Caco-2 (cell line): ENCODE measurements around the gene ZNF436. TPM values are rescaled to one million over a fixed set of nuclear protein-coding genes. Genes with fewer than 3 reads are reported as not detected.

Experiments used
- BruUV-seq: library from RNA; stranded (reverse); fragments of 400-500 nt; replicated peaks from 2 replicates; lab custom pipeline; 2021; lab: Mats Ljungman, UMichigan
- CTCF ChIA-PET: fragments of 300-600 bp; sonication (Branson Sonifier 250); formaldehyde crosslinking; loops from one replicate; lab custom pipeline; 2022; ENCODE audit warnings: antibody characterized with exemption; lab: Charles Lee
- POLR2A ChIA-PET: fragments of 300-600 bp; sonication (Branson Sonifier 250); formaldehyde crosslinking; loops from one replicate; lab custom pipeline; 2022; ENCODE audit warnings: antibody characterized with exemption; lab: Charles Lee
- DNase-seq, 2 experiments: peaks; one replicate each; pipeline versions ENCODE4 v3.0.0 to v3.0.0-alpha.2; 2020 to 2022
- H3K27me3 ChIP-seq: replicated peaks from 2 replicates; pipeline ENCODE4 v1.6.0; 2011; ENCODE audit warnings: low read length; ENCODE audit not compliant: control insufficient read depth, insufficient read depth
- H3K36me3 ChIP-seq: 2 replicates; pipeline ENCODE4 v1.5.1; 2011; ENCODE audit warnings: low read length; ENCODE audit not compliant: control insufficient read depth, insufficient read depth
- H3K4me1 ChIP-seq: fragments of 250-450 bp; sonication (Bioruptor Pico); 2 replicates; pipeline ENCODE4 v1.5.1; 2020; ENCODE audit warnings: mild to moderate bottlenecking
- H3K4me3 ChIP-seq: 2 replicates; pipeline ENCODE4 v1.5.1; 2011; ENCODE audit warnings: low read depth, mild to moderate bottlenecking, control low read depth, low read length
- H3K9me3 ChIP-seq: fragments of 250-450 bp; sonication (Bioruptor Pico); 2 replicates; pipeline ENCODE4 v1.5.1; 2020; ENCODE audit warnings: mild to moderate bottlenecking, moderate library complexity
- H3K27ac Mint-ChIP-seq: one replicate; pipeline ENCODE4 v1.8.0; 2022; ENCODE audit warnings: mixed read lengths; ENCODE audit not compliant: unreplicated experiment
- H3K27me3 Mint-ChIP-seq: one replicate; pipeline ENCODE4 v1.8.0; 2022; ENCODE audit warnings: mixed read lengths; ENCODE audit not compliant: insufficient read depth, unreplicated experiment
- H3K36me3 Mint-ChIP-seq: one replicate; pipeline ENCODE4 v1.8.0; 2022; ENCODE audit warnings: mild to moderate bottlenecking, mixed read lengths; ENCODE audit not compliant: insufficient read depth, unreplicated experiment
- H3K4me1 Mint-ChIP-seq: one replicate; pipeline ENCODE4 v1.8.0; 2022; ENCODE audit warnings: low read depth, mixed read lengths; ENCODE audit not compliant: unreplicated experiment
- H3K4me3 Mint-ChIP-seq: one replicate; pipeline ENCODE4 v1.8.0; 2022; ENCODE audit warnings: mild to moderate bottlenecking, moderate library complexity, mixed read lengths; ENCODE audit not compliant: unreplicated experiment
- H3K9me3 Mint-ChIP-seq: one replicate; pipeline ENCODE4 v1.8.0; 2022; ENCODE audit warnings: mixed read lengths; ENCODE audit not compliant: unreplicated experiment
- CTCF ChIP-seq, 2 experiments: fragments of 200-600 bp in 1 of 2; IDR thresholded peaks; 1 replicate in 1 of 2; 2 replicates in 1 of 2; pipeline versions ENCODE4 v1.5.1 to v1.8.0; 2011 to 2022; ENCODE audit warnings: antibody characterized with exemption in 1 of 2, control low read depth in 1 of 2, inconsistent platforms in 1 of 2, low read depth in 1 of 2, low read length in 1 of 2, mild to moderate bottlenecking in 1 of 2, moderate library complexity in 1 of 2; ENCODE audit not compliant: insufficient read depth in 1 of 2, severe bottlenecking in 1 of 2, unreplicated experiment in 1 of 2
- intact Hi-C: fragments of 100-400 bp; cut with micrococcal nuclease; formaldehyde crosslinking; loops from one replicate; pipeline ENCODE4 v1.10.0; 2022; ENCODE audit not compliant: unreplicated experiment
- total RNA-seq: library from RNA; stranded (reverse); gene quantifications from 2 replicates; pipeline ENCODE4 v1.2.3, GENCODE V29; 2022

Gene ZNF436
- total RNA-seq, 1 experiment from 2014 or later = 6.1 TPM

- H3K9me3 Mint-ChIP-seq = no peaks in the 10 kb centered on the region
- BruUV-seq = no TSS peak
- no peak overlapping the region for H3K4me3 ChIP-seq
- DNase-seq = no peak
- H3K36me3 ChIP-seq = no peaks in the 10 kb centered on the region
- ChIA-PET CTCF (no interaction called here), POLR2A (no interaction called here)
- H3K36me3 Mint-ChIP-seq = peaks cover 81% of the 10 kb centered on the region
- no peaks in the 10 kb centered on the region for H3K9me3 ChIP-seq
- no peak overlapping the region for H3K4me3 Mint-ChIP-seq
- H3K27me3 Mint-ChIP-seq = no peaks in the 10 kb centered on the region
- H3K4me1 ChIP-seq = peaks cover 19% of the 10 kb centered on the region
- H3K27me3 ChIP-seq = no peaks in the 10 kb centered on the region
- peaks cover 16% of the 10 kb centered on the region for H3K4me1 Mint-ChIP-seq
- no peak for TF ChIP-seq CTCF (IDR thresholded peaks at IDR 0.05; ENCODE audit: insufficient read depth in 1 of 2, low read depth in 1 of 2, low read length in 1 of 2, severe bottlenecking in 1 of 2, unreplicated experiment in 1 of 2)
- H3K27ac Mint-ChIP-seq = no peak overlapping the region
- intact Hi-C loops = no loop called here
Observed at GRCh38 chr1:23337869-23338268, 31.8 kb downstream of the ZNF436 start.

GRCh38 chr1:23331713-23332112 is 37.9 kb downstream of the ZNF436 start:
- Histone ChIP-seq H3K4me1 (no peaks in the 10 kb centered on the region), H3K4me3 (no peak overlapping the region), H3K36me3 (no peaks in the 10 kb centered on the region), H3K9me3 (no peaks in the 10 kb centered on the region), H3K27me3 (no peaks in the 10 kb centered on the region)
- intact Hi-C loops = no loop called here
- ChIA-PET CTCF (no interaction called here), POLR2A (no interaction called here)
- no peaks in the 10 kb centered on the region for H3K27me3 Mint-ChIP-seq
- H3K4me3 Mint-ChIP-seq = no peak overlapping the region
- no peaks in the 10 kb centered on the region for H3K9me3 Mint-ChIP-seq
- H3K4me1 Mint-ChIP-seq = no peaks in the 10 kb centered on the region
- no peak overlapping the region for H3K27ac Mint-ChIP-seq
- peaks cover 99% of the 10 kb centered on the region for H3K36me3 Mint-ChIP-seq
- DNase-seq = no peak
- TF ChIP-seq CTCF (IDR thresholded peaks at IDR 0.05; ENCODE audit: insufficient read depth in 1 of 2, low read depth in 1 of 2, low read length in 1 of 2, severe bottlenecking in 1 of 2, unreplicated experiment in 1 of 2) = no peak
- BruUV-seq = no TSS peak

- no peak for DNase-seq
- POLR2A ChIA-PET = no interaction called here
- no peaks in the 10 kb centered on the region for H3K4me1 Mint-ChIP-seq
- intact Hi-C loops = no loop called here
- Histone ChIP-seq H3K4me1 (no peaks in the 10 kb centered on the region), H3K27me3 (no peaks in the 10 kb centered on the region), H3K9me3 (no peaks in the 10 kb centered on the region), H3K36me3 (no peaks in the 10 kb centered on the region), H3K4me3 (no peak overlapping the region)
- no peaks in the 10 kb centered on the region for H3K9me3 Mint-ChIP-seq
- no peak overlapping the region for H3K4me3 Mint-ChIP-seq
- H3K27ac Mint-ChIP-seq = no peak overlapping the region
- no peaks in the 10 kb centered on the region for H3K27me3 Mint-ChIP-seq
- TF ChIP-seq CTCF (IDR thresholded peaks at IDR 0.05; ENCODE audit: insufficient read depth in 1 of 2, low read depth in 1 of 2, low read length in 1 of 2, severe bottlenecking in 1 of 2, unreplicated experiment in 1 of 2) = no peak
- peaks cover 99% of the 10 kb centered on the region for H3K36me3 Mint-ChIP-seq
- CTCF ChIA-PET = no interaction called here
- no TSS peak for BruUV-seq
Observed at GRCh38 chr1:23330846-23331245, 38.8 kb downstream of the ZNF436 start.
